Raji (cell line): ENCODE data around the gene LSAMP.

Experiments
- POLR2A ChIP-seq: IDR thresholded peaks from 2 replicates; pipeline ENCODE4 v1.6.1; 2011; ENCODE audit warnings: low read depth, low read length, control low read depth; ENCODE audit not compliant: insufficient read depth

Gene LSAMP

DNA sequence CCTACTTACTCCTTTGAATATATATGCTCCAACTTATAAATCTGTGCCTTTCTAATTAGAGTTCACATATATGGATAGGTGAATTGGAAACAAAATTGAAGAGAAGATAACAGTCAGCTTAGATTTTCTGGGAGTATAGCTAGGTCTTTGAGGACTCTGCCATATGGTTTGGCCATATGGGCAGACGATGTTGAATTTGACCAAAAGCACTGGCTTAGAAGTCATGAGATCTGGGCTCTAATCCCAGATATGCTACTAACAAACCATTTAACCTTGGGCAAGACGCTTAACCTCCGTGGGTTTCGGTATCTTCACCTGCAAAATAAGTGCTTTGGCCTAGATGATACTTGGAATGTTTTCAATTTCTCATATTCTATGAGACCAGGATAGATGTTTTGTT lies 154.1 kb downstream of the LSAMP start:
- no peak for TF ChIP-seq POLR2A

DNA sequence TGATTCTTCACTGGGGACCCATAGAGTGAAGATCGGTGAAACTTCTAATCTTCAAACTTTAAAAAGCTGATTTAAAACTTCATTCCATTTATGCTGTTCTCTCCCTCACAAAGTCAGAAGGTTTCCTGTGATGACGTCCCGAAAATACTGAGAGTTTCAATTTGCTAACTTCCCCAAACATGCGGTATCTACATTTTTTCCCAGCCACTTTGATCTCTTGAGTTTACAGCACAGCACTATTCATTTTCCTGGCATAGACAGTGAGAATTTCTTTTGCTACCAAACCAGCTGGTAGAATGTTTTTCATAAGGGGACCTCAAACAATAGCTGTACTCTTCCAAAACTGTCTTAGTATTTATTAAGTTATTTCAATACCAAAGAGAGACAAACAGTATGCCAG lies 156.8 kb downstream of the LSAMP start:
- no peak for TF ChIP-seq POLR2A

GRCh38 chr3:116285781-116286421 lies 159.4 kb downstream of the LSAMP start:
- no peak for TF ChIP-seq POLR2A

- TF ChIP-seq POLR2A = no peak
These were observed 163.8 kb downstream of the LSAMP start for GRCh38 chr3:116281313-116282143.

DNA sequence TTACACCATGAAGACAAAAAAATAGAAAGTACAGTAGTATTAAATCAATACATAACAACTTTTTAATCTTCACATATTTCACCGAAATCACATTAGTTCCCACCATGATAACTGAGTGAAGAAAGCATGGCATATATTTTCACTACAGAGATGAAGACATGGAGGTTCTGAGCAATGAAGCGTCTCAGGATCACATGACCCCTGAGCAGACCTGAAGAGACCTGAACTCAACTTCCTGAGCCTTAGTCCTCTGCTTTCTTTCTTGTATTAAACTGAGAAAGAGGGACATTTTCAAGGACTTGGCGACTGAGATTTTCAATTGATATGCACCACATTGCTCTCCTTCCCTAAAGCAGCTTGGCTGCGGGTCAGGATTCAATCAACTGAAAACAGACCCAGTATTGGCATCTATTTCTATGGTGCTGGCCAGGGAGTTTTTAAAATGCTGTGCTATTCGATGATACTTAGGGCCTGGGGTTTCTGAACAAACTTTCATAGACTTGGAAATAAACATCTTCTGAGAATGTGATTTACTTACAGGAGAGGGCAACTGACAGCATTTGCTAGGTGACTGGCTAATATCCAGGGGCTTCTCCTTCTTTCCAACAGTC lies 165.1 kb downstream of the LSAMP start:
- no peak for TF ChIP-seq POLR2A

DNA sequence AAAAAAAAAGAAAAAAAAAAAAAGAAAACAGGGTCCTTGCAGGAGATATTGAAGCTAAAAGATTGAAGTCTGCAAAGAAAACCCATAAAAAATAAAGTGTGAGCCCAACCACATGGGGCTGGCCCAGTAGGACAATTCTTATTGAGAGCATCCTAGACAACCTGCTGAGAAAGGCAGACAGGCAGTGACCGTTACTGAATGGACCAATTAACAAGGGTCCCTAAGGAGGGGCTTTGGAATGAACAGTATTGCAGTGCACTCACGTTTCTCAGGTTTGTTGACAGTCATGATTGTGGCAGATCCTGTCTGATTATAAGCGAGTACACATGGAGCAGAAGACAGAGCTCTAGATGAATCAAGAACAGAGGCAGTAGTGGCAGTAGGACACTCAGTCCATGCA lies 168.6 kb downstream of the LSAMP start:
- TF ChIP-seq POLR2A = no peak

DNA sequence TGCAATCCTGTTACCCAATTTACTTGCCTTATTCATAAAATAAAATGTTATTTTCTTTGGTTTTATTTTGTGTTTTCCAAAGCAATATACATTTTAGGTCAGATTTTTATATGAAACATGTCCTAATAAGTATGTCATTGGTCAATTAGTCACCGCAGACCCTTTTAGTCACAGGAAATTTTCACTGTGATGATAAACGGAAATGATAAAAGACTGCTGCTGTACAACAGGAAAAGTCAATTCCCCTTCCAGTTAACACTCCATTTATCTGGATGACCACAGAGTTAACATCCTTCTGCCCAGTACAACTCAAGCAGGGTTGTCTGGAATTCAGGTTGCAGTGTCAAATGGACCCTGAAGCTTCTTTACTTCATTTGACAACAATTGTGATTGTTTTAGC lies 175.2 kb downstream of the LSAMP start:
- no peak for TF ChIP-seq POLR2A

DNA sequence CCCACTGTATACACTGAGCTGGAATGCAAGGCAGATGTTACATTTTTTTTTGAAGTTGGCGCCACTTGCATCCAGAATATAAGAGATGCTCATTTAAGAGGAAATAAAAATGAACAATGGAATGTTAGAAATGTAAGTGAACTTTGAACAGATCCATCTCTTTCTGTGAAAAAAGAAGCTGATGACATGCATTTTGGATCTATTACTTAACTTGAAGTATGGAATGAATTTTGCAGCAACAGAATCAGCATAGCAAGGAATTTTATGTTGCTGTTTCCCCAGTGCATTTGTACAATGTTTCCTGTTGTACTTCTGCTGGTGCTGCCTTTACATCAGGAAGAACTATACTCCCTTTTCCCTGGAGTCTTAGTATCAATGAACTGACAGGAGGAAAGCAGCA lies 178.2 kb downstream of the LSAMP start:
- TF ChIP-seq POLR2A = no peak

- no peak for TF ChIP-seq POLR2A
These were observed 179.2 kb downstream of the LSAMP start for GRCh38 chr3:116265976-116266584.

- no peak for TF ChIP-seq POLR2A
These were observed 180.0 kb downstream of the LSAMP start for GRCh38 chr3:116265320-116265695.

- no peak for TF ChIP-seq POLR2A
These were observed 180.6 kb downstream of the LSAMP start for GRCh38 chr3:116264546-116265319.

DNA sequence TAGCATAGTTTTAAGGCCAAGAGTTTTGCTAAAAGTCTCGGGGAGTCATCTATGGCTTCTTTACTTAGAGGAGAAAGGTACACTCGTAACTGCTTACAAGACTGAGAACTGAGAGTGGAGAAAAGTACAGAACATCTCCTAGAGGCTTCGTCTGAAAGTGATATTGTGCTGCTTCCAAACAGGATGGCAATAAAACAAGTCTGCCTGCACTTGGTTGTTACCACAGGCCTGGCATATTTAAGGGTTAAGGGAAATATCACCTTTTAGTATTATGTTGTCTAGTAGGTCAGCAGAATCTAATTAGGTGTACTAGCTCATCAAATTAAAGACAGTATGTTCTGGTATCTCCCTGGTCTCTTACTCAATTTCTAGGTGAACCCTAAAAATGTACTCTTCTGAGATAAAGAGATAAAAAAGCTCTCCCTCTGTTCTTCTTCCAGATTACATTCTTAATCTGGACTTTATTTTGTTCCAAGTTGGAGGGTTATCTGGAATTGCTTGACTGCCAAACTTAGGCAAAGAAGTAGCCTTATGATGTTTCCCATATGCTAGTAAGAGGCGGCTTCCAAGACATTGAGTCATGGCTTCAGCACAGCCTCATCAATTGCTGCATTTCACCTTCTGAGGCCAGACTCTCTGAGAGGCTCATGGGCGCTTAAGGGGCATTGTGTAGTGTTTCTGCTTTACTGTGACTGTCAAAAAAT lies 181.3 kb downstream of the LSAMP start:
- TF ChIP-seq POLR2A = no peak

GRCh38 chr3:116260491-116260890 lies 184.8 kb downstream of the LSAMP start:
- TF ChIP-seq POLR2A = no peak

DNA sequence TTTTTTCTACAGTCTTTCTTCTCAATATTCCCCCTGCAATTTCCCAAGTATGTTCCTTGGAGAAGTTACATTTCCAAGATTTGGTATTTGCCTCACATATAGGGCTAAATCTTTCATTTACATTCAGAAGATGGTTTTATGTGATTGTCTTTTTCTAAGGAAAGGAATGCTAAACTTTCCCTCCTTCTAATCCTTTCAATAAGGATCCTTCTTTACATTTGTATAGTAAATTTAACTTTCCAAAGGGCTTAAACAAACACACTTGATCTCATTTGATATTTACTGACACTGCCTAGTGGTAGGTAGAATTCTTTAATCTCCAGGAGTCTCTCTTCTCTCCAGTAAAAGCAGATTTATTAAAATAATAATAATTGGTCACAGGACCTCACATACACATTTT lies 185.3 kb downstream of the LSAMP start:
- no peak for TF ChIP-seq POLR2A
